Measurements from ENCODE around the gene MCF2L2.
"Not testable (repeated sequence)": the region's sequence is repeated elsewhere in the genome, so short reads cannot be mapped to it uniquely, and the experiment has no call there.

The MCF2L2 gene

GRCh38 chr3:183428447-183429211 lies at the start of gene MCF2L2:
MCF2L2 (minus strand) TSS chr3:183428619; CDS start chr3:183427977, 642 bp downstream.
- peak; percentile 57 for DNase-seq (ENCODE audit: extremely low spot score)
- POLR2A ChIA-PET: interaction anchor here (0.6 to 1.4 kb wide), 3 partner anchors 8 to 339 kb away, joined by 3 to 5 read pairs (median 3); no protein-coding TSS in a partner anchor
- CTCF ChIA-PET: no interaction called here
- TF ChIP-seq L3MBTL2 (conservative IDR thresholded peaks at IDR 0.05): 0 out of 2 replicates have a peak, but pooled peaks have one; percentile 15
- TF ChIP-seq TARDBP (IDR thresholded peaks at IDR 0.05): no peak

- TF ChIP-seq BHLHE40 (IDR thresholded peaks at IDR 0.05; ENCODE audit: borderline replicate concordance) (no peak), FOXA1 (IDR thresholded peaks at IDR 0.05) (no peak), ARNT (IDR thresholded peaks at IDR 0.05) (no peak), SUZ12 (IDR thresholded peaks at IDR 0.05) (no peak), SP1 (IDR thresholded peaks at IDR 0.05) (no peak), L3MBTL2 (conservative IDR thresholded peaks at IDR 0.05) (no peak), TARDBP (IDR thresholded peaks at IDR 0.05) (no peak), PKNOX1 (IDR thresholded peaks at IDR 0.05) (no peak), HDGF (IDR thresholded peaks at IDR 0.05; ENCODE audit: borderline replicate concordance) (no peak), ZNF384 (IDR thresholded peaks at IDR 0.05) (no peak)
- CTCF ChIA-PET: no interaction called here
- POLR2A ChIA-PET: no interaction called here
- DNase-seq (ENCODE audit: extremely low spot score): no peak
Observed at GRCh38 chr3:183477801-183478456, 49.5 kb upstream of the MCF2L2 start.

GRCh38 chr3:183475764-183476162 lies 47.3 kb upstream of the MCF2L2 start:
- POLR2A ChIA-PET; DNase-seq (ENCODE audit: extremely low spot score); CTCF ChIA-PET: not testable (repeated sequence)

- ChIA-PET POLR2A (no interaction called here), CTCF (no interaction called here)
- DNase-seq (ENCODE audit: extremely low spot score): no peak
- no peak for TF ChIP-seq LEF1 (IDR thresholded peaks at IDR 0.05; ENCODE audit: borderline replicate concordance)
- no peak for TF ChIP-seq ARNT (IDR thresholded peaks at IDR 0.05)
- TF ChIP-seq SUZ12 (IDR thresholded peaks at IDR 0.05): no peak
- no peak for TF ChIP-seq PKNOX1 (IDR thresholded peaks at IDR 0.05)
- no peak for TF ChIP-seq FOXK2 (IDR thresholded peaks at IDR 0.05)
- TF ChIP-seq TARDBP (IDR thresholded peaks at IDR 0.05): no peak
- no peak for TF ChIP-seq ELF4 (IDR thresholded peaks at IDR 0.05)
- TF ChIP-seq NFRKB (IDR thresholded peaks at IDR 0.05): no peak
- no peak for TF ChIP-seq ZNF384 (IDR thresholded peaks at IDR 0.05)
Observed at GRCh38 chr3:183475016-183475763, 46.8 kb upstream of the MCF2L2 start.

- no peak for TF ChIP-seq FOXM1 (IDR thresholded peaks at IDR 0.05; ENCODE audit: borderline replicate concordance)
- TF ChIP-seq SUZ12 (IDR thresholded peaks at IDR 0.05): no peak
- no peak for TF ChIP-seq BHLHE40 (IDR thresholded peaks at IDR 0.05; ENCODE audit: borderline replicate concordance)
- ChIA-PET POLR2A (no interaction called here), CTCF (no interaction called here)
- DNase-seq (ENCODE audit: extremely low spot score): no peak
Observed at GRCh38 chr3:183473969-183474368, 45.5 kb upstream of the MCF2L2 start.

GRCh38 chr3:183472155-183472554 lies 43.7 kb upstream of the MCF2L2 start:
- DNase-seq (ENCODE audit: extremely low spot score): no peak
- TF ChIP-seq FOXA1 (IDR thresholded peaks at IDR 0.05): no peak
- TF ChIP-seq SUZ12 (IDR thresholded peaks at IDR 0.05): no peak
- no peak for TF ChIP-seq FOXK2 (IDR thresholded peaks at IDR 0.05)
- CTCF ChIA-PET: interaction anchor here (0.5 kb wide), 1 partner anchor 45 kb away, joined by 3 read pairs; no protein-coding TSS in a partner anchor
- POLR2A ChIA-PET: no interaction called here

- ChIA-PET CTCF (no interaction called here), POLR2A (no interaction called here)
- DNase-seq (ENCODE audit: extremely low spot score): no peak
- no peak for TF ChIP-seq LEF1 (IDR thresholded peaks at IDR 0.05; ENCODE audit: borderline replicate concordance)
- no peak for TF ChIP-seq ARNT (IDR thresholded peaks at IDR 0.05)
- TF ChIP-seq ELF4 (IDR thresholded peaks at IDR 0.05): no peak
- no peak for TF ChIP-seq FOXM1 (IDR thresholded peaks at IDR 0.05; ENCODE audit: borderline replicate concordance)
- TF ChIP-seq SUZ12 (IDR thresholded peaks at IDR 0.05): no peak
Observed at GRCh38 chr3:183468424-183468823, 40.0 kb upstream of the MCF2L2 start.

GRCh38 chr3:183466575-183466974 lies 38.2 kb upstream of the MCF2L2 start:
- ChIA-PET CTCF (interaction anchor here (1.0 kb wide), 1 partner anchor 13 kb away, joined by 3 read pairs; no protein-coding TSS in a partner anchor), POLR2A (no interaction called here)
- TF ChIP-seq FOXK2 (IDR thresholded peaks at IDR 0.05) (no peak), HDGF (IDR thresholded peaks at IDR 0.05; ENCODE audit: borderline replicate concordance) (no peak), TARDBP (IDR thresholded peaks at IDR 0.05) (no peak), ARNT (IDR thresholded peaks at IDR 0.05) (no peak), SUZ12 (IDR thresholded peaks at IDR 0.05) (no peak), ELF4 (IDR thresholded peaks at IDR 0.05) (no peak), PKNOX1 (IDR thresholded peaks at IDR 0.05) (no peak), BHLHE40 (IDR thresholded peaks at IDR 0.05; ENCODE audit: borderline replicate concordance) (no peak), FOXM1 (IDR thresholded peaks at IDR 0.05; ENCODE audit: borderline replicate concordance) (no peak), FOXA1 (IDR thresholded peaks at IDR 0.05) (no peak), LEF1 (IDR thresholded peaks at IDR 0.05; ENCODE audit: borderline replicate concordance) (no peak), NFRKB (IDR thresholded peaks at IDR 0.05) (no peak), SP1 (IDR thresholded peaks at IDR 0.05) (no peak), L3MBTL2 (conservative IDR thresholded peaks at IDR 0.05) (no peak)
- no peak for DNase-seq (ENCODE audit: extremely low spot score)

GRCh38 chr3:183465710-183466109 lies 37.3 kb upstream of the MCF2L2 start:
- CTCF ChIA-PET; DNase-seq (ENCODE audit: extremely low spot score); POLR2A ChIA-PET: not testable (repeated sequence)

Measured in HEK293T (cell line).